Pancreas (tissue), 10 donors: ENCODE data around the gene TPM1. TPM values are rescaled to one million over a fixed set of nuclear protein-coding genes. Genes with fewer than 3 reads are reported as not detected.
"Not testable (repeated sequence)": the region's sequence is repeated elsewhere in the genome, so short reads cannot be mapped to it uniquely, and the experiment has no call there.

ENCODE experiments used
- ATAC-seq, 4 donors: fragments of 200-7000 bp; cut with Tn5 transposase; one replicate each; pipeline versions ENCODE4 v1.8.0 to v1.9.1; 2020; ENCODE audit warnings: mild to moderate bottlenecking in 4 of 4, moderate library complexity in 4 of 4
- DNase-seq, 6 donors: peaks; one replicate each; pipeline ENCODE4 v3.0.0-alpha.2; 2020
- FAIRE-seq: peaks from 2 replicates; lab custom pipeline; 2012; peaks lifted over from hg19 to GRCh38; lab: Jason Lieb, UNC
- H3K27ac ChIP-seq, 4 donors: fragments of 200-600 bp; sonication (generic); 1 replicate in 3 of 4; 2 replicates in 1 of 4; pipeline versions ENCODE4 v1.5.0 to v1.8.0; 2020
- H3K27me3 ChIP-seq, 4 donors: fragments of 200-600 bp; one replicate each; pipeline ENCODE4 v1.8.0; 2021
- H3K36me3 ChIP-seq, 3 donors: fragments of 200-600 bp; sonication (generic) in 1 of 3; one replicate each; pipeline versions ENCODE4 v1.5.0 to v1.8.0; 2020 to 2021
- H3K4me1 ChIP-seq, 3 donors: fragments of 200-600 bp; one replicate each; pipeline ENCODE4 v1.8.0; 2021
- H3K4me3 ChIP-seq, 4 donors: fragments of 200-600 bp; sonication (generic) in 2 of 4; one replicate each; pipeline versions ENCODE4 v1.5.0 to v1.8.0; 2020 to 2021
- H3K9me3 ChIP-seq, 4 donors: fragments of 200-600 bp; one replicate each; pipeline ENCODE4 v1.8.0; 2021
- WGBS, 2 donors: extraction: QIAGEN DNeasy Blood & Tissue Kit; methylation state at CpG; one replicate each; pipeline ENCODE4 v1.1.7; 2013; 5-methylcytosine and 5-hydroxymethylcytosine counted together
- intact Hi-C, 3 donors: fragments of 100-400 bp; cut with DNase I; formaldehyde crosslinking; loops; one replicate each; pipeline versions ENCODE4 v1.11.1 to v1.14.2; 2022
- polyA plus RNA-seq, 2 donors: library from polyadenylated mRNA; stranded (reverse); fragments of 200-250 nt; gene quantifications; one replicate each; pipeline ENCODE4 v1.2.3, GENCODE V29; 2013
- total RNA-seq, 6 donors: library from RNA; stranded (reverse); fragmentation: NEBNext Ultra II Directional in 4 of 6; extraction: Animal tissue kit (Norgen Biotek cat#: 25700) in 4 of 6; gene quantifications; one replicate each; pipeline versions ENCODE4 v1.2.1 to v1.2.4, GENCODE V29; 2021 to 2023
- TF ChIP-seq, protein P1 (sequence below), 4 donors: fragments of 200-600 bp; sonication (generic) in 3 of 4; IDR thresholded peaks; one replicate each; pipeline versions ENCODE4 v1.5.0 to v1.8.0; 2021; ENCODE audit warnings: antibody characterized with exemption in 4 of 4
- donor health status: healthy with polysubstance abuse.
- donor health status: DM: no; HTN: no; CAD: no; lungs with moderate emphysema.
- donor health status: DM: no; HTN: no; CAD: no.
- donor health status: control.
- donor health status: control.
- donor health status: Bipolar disorder and iron deficiency.
- donor health status: DM: yes; HTN: yes; CAD: no.
- donor health status: DM: no; HTN: no; CAD: no.
- donor health status: DM: no; HTN: no; CAD: no.
- donor health status: DM: yes; HTN: yes; CAD: no.

TPM1 gene
- total and polyA plus RNA-seq, 8 donors: 114 to 482 (median 263) TPM

DNA sequence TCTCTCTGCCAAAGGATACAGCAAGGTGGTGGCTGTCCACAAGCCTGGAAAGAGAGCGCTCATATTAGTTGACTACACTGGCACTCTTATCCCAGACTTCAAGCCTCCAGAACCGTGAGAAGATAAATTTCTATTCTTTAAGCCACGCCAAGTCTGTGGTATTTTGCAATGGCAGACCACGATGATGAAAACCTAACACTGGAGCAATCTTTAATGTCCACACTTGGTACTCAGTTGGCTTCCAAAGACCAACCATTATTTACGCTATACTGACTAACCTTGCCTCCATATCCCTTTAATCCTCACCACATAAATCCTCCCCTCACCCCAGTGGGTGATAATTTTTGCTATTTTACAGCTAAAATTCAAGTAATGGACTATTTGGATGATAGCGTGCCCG, 62.2 kb downstream of the TPM1 start:
- no peak for DNase-seq
- Histone ChIP-seq H3K27ac (no peak overlapping the region), H3K4me3 (no peak overlapping the region), H3K27me3 (no peaks in the 10 kb centered on the region), H3K9me3 (no peaks in the 10 kb centered on the region), H3K36me3 (no peaks in the 10 kb centered on the region), H3K4me1 (peaks cover 0 to 3% (median 0%) of the 10 kb centered on the region in 3 donors)
- TF ChIP-seq, protein P1, sequence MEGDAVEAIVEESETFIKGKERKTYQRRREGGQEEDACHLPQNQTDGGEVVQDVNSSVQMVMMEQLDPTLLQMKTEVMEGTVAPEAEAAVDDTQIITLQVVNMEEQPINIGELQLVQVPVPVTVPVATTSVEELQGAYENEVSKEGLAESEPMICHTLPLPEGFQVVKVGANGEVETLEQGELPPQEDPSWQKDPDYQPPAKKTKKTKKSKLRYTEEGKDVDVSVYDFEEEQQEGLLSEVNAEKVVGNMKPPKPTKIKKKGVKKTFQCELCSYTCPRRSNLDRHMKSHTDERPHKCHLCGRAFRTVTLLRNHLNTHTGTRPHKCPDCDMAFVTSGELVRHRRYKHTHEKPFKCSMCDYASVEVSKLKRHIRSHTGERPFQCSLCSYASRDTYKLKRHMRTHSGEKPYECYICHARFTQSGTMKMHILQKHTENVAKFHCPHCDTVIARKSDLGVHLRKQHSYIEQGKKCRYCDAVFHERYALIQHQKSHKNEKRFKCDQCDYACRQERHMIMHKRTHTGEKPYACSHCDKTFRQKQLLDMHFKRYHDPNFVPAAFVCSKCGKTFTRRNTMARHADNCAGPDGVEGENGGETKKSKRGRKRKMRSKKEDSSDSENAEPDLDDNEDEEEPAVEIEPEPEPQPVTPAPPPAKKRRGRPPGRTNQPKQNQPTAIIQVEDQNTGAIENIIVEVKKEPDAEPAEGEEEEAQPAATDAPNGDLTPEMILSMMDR (IDR thresholded peaks at IDR 0.05): no peak
- WGBS, 2 donors: 67 to 77% methylated on average over 7 of the region's 7 CpGs
- intact Hi-C loops: no loop called here
- FAIRE-seq: no peak
- no peak for ATAC-seq

GRCh38 chr15:63105354-63105753, 62.8 kb downstream of the TPM1 start:
- H3K4me1 ChIP-seq, intact Hi-C loops, DNase-seq, H3K27ac ChIP-seq, H3K4me3 ChIP-seq, FAIRE-seq, H3K27me3 ChIP-seq, ATAC-seq, H3K36me3 ChIP-seq, H3K9me3 ChIP-seq: not testable (repeated sequence)
- 72 to 77% methylated on average over 8 of the region's 8 CpGs for WGBS, 2 donors

- intact Hi-C loops: no loop called here
- Histone ChIP-seq H3K27me3 (no peaks in the 10 kb centered on the region), H3K4me3 (no peak overlapping the region), H3K4me1 (peaks cover 0 to 3% (median 0%) of the 10 kb centered on the region in 3 donors), H3K9me3 (no peaks in the 10 kb centered on the region), H3K27ac (peak overlapping the region in 1 of 4 donors; percentile 8), H3K36me3 (no peaks in the 10 kb centered on the region)
- ATAC-seq (peak in 3 of 4 donors; percentile 49 to 79 (median 62)), FAIRE-seq (no peak), DNase-seq (peak in 3 of 6 donors; percentile 9 to 27 (median 25))
- 41 to 42% methylated on average over 9 of the region's 9 CpGs for WGBS, 2 donors
- TF ChIP-seq, protein P1 (IDR thresholded peaks at IDR 0.05): no peak
Measured at GRCh38 chr15:63107895-63108546, 65.5 kb downstream of the TPM1 start.

DNA sequence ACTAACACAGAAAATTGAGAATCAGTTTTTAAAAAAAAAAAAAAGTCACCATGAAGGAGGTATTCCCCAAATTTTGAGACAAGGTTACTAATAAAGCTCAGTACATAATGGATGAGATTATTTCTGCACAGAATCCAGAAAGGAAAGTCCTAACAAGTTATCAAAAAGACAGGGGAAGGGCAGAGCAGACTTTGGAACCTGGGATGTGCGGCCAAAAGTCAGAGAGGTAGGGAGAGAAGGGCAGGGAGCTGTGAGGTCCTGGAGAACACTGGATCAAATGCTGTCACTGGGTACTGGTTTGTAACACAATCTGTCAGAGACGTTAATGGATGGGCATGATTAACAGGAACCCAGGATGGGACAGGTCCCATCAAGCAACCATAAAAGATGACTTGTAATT, 67.0 kb downstream of the TPM1 start:
- no peak for FAIRE-seq
- no peak for ATAC-seq
- intact Hi-C loops: no loop called here
- H3K27ac ChIP-seq: no peak overlapping the region
- no peaks in the 10 kb centered on the region for H3K27me3 ChIP-seq
- H3K36me3 ChIP-seq: no peaks in the 10 kb centered on the region
- DNase-seq: no peak
- H3K4me3 ChIP-seq: no peak overlapping the region
- TF ChIP-seq, protein P1 (IDR thresholded peaks at IDR 0.05): no peak
- no peaks in the 10 kb centered on the region for H3K9me3 ChIP-seq
- peaks cover 0 to 3% (median 0%) of the 10 kb centered on the region in 3 donors for H3K4me1 ChIP-seq
- 75 to 78% methylated on average over 2 of the region's 2 CpGs for WGBS, 2 donors

- H3K27me3 ChIP-seq: no peaks in the 10 kb centered on the region
- ATAC-seq: no peak
- peaks cover 0 to 3% (median 0%) of the 10 kb centered on the region in 3 donors for H3K4me1 ChIP-seq
- TF ChIP-seq, protein P1 (IDR thresholded peaks at IDR 0.05): no peak
- intact Hi-C loops: no loop called here
- H3K9me3 ChIP-seq: no peaks in the 10 kb centered on the region
- H3K4me3 ChIP-seq: no peak overlapping the region
- no peak overlapping the region for H3K27ac ChIP-seq
- no peaks in the 10 kb centered on the region for H3K36me3 ChIP-seq
- no peak for DNase-seq
- 83 to 85% methylated on average over 2 of the region's 2 CpGs for WGBS, 2 donors
- FAIRE-seq: no peak
Measured at GRCh38 chr15:63109920-63110319, 67.4 kb downstream of the TPM1 start.
